Pancreas (tissue), 10 donors: Measurements from ENCODE around the gene LAMC2. TPM values are rescaled to one million over a fixed set of nuclear protein-coding genes. Genes with fewer than 3 reads are reported as not detected.

Source experiments
- ATAC-seq, 4 donors: fragments of 200-7000 bp; cut with Tn5 transposase; one replicate each; pipeline versions ENCODE4 v1.8.0 to v1.9.1; 2020; ENCODE audit warnings: mild to moderate bottlenecking in 4 of 4, moderate library complexity in 4 of 4
- DNase-seq, 6 donors: peaks; one replicate each; pipeline ENCODE4 v3.0.0-alpha.2; 2020
- FAIRE-seq: peaks from 2 replicates; lab custom pipeline; 2012; peaks lifted over from hg19 to GRCh38; lab: Jason Lieb, UNC
- H3K27ac ChIP-seq, 4 donors: fragments of 200-600 bp; sonication (generic); 1 replicate in 3 of 4; 2 replicates in 1 of 4; pipeline versions ENCODE4 v1.5.0 to v1.8.0; 2020
- H3K27me3 ChIP-seq, 4 donors: fragments of 200-600 bp; one replicate each; pipeline ENCODE4 v1.8.0; 2021
- H3K36me3 ChIP-seq, 3 donors: fragments of 200-600 bp; sonication (generic) in 1 of 3; one replicate each; pipeline versions ENCODE4 v1.5.0 to v1.8.0; 2020 to 2021
- H3K4me1 ChIP-seq, 3 donors: fragments of 200-600 bp; one replicate each; pipeline ENCODE4 v1.8.0; 2021
- H3K4me3 ChIP-seq, 4 donors: fragments of 200-600 bp; sonication (generic) in 2 of 4; one replicate each; pipeline versions ENCODE4 v1.5.0 to v1.8.0; 2020 to 2021
- H3K9me3 ChIP-seq, 4 donors: fragments of 200-600 bp; one replicate each; pipeline ENCODE4 v1.8.0; 2021
- CTCF ChIP-seq, 4 donors: fragments of 200-600 bp; sonication (generic) in 3 of 4; IDR thresholded peaks; one replicate each; pipeline versions ENCODE4 v1.5.0 to v1.8.0; 2021; ENCODE audit warnings: antibody characterized with exemption in 4 of 4
- WGBS, 2 donors: extraction: QIAGEN DNeasy Blood & Tissue Kit; methylation state at CpG; one replicate each; pipeline ENCODE4 v1.1.7; 2013; 5-methylcytosine and 5-hydroxymethylcytosine counted together
- intact Hi-C, 3 donors: fragments of 100-400 bp; cut with DNase I; formaldehyde crosslinking; loops; one replicate each; pipeline versions ENCODE4 v1.11.1 to v1.14.2; 2022
- polyA plus RNA-seq, 2 donors: library from polyadenylated mRNA; stranded (reverse); fragments of 200-250 nt; gene quantifications; one replicate each; pipeline ENCODE4 v1.2.3, GENCODE V29; 2013
- total RNA-seq, 6 donors: library from RNA; stranded (reverse); fragmentation: NEBNext Ultra II Directional in 4 of 6; extraction: Animal tissue kit (Norgen Biotek cat#: 25700) in 4 of 6; gene quantifications; one replicate each; pipeline versions ENCODE4 v1.2.1 to v1.2.4, GENCODE V29; 2021 to 2023
- donor health status: healthy with polysubstance abuse.
- donor health status: DM: no; HTN: no; CAD: no; lungs with moderate emphysema.
- donor health status: DM: no; HTN: no; CAD: no.
- donor health status: control.
- donor health status: control.
- donor health status: Bipolar disorder and iron deficiency.
- donor health status: DM: yes; HTN: yes; CAD: no.
- donor health status: DM: no; HTN: no; CAD: no.
- donor health status: DM: no; HTN: no; CAD: no.
- donor health status: DM: yes; HTN: yes; CAD: no.

Gene LAMC2
- total and polyA plus RNA-seq, 8 donors: 1.3 to 31.2 (median 2.2) TPM

- no peak for FAIRE-seq
- no peak for ATAC-seq
- no peak for DNase-seq
- no peaks in the 10 kb centered on the region for H3K36me3 ChIP-seq
- no peak overlapping the region for H3K27ac ChIP-seq
- H3K4me3 ChIP-seq: no peak overlapping the region
- WGBS, 2 donors: 81 to 88% methylated on average over 12 of the region's 12 CpGs
- no peaks in the 10 kb centered on the region for H3K27me3 ChIP-seq
- no peak for TF ChIP-seq CTCF (IDR thresholded peaks at IDR 0.05)
- no peaks in the 10 kb centered on the region for H3K4me1 ChIP-seq
- intact Hi-C loops: no loop called here
- no peaks in the 10 kb centered on the region for H3K9me3 ChIP-seq
These were observed 65.3 kb downstream of the LAMC2 start for GRCh38 chr1:183251101-183251958.

- H3K9me3 ChIP-seq: no peaks in the 10 kb centered on the region
- H3K4me3 ChIP-seq: no peak overlapping the region
- H3K4me1 ChIP-seq: no peaks in the 10 kb centered on the region
- WGBS, 2 donors: 77 to 87% methylated on average over 8 of the region's 8 CpGs
- no peak for ATAC-seq
- DNase-seq: no peak
- no peaks in the 10 kb centered on the region for H3K36me3 ChIP-seq
- no peaks in the 10 kb centered on the region for H3K27me3 ChIP-seq
- no peak for FAIRE-seq
- H3K27ac ChIP-seq: no peak overlapping the region
- intact Hi-C loops: no loop called here
- no peak for TF ChIP-seq CTCF (IDR thresholded peaks at IDR 0.05)
These were observed 65.9 kb downstream of the LAMC2 start for GRCh38 chr1:183251959-183252450.

- Histone ChIP-seq H3K36me3 (no peaks in the 10 kb centered on the region), H3K27ac (no peak overlapping the region), H3K4me3 (no peak overlapping the region), H3K9me3 (no peaks in the 10 kb centered on the region), H3K27me3 (no peaks in the 10 kb centered on the region), H3K4me1 (no peaks in the 10 kb centered on the region)
- DNase-seq (no peak), FAIRE-seq (no peak), ATAC-seq (no peak)
- intact Hi-C loops: no loop called here
- WGBS, 2 donors: 48 to 53% methylated on average over 1 of the region's 1 CpG
- no peak for TF ChIP-seq CTCF (IDR thresholded peaks at IDR 0.05)
These were observed 69.0 kb downstream of the LAMC2 start for GRCh38 chr1:183255073-183255472.

GRCh38 chr1:183259924-183260323 lies 73.9 kb downstream of the LAMC2 start:
- H3K27me3 ChIP-seq: no peaks in the 10 kb centered on the region
- intact Hi-C loops: no loop called here
- no peaks in the 10 kb centered on the region for H3K4me1 ChIP-seq
- no peak overlapping the region for H3K27ac ChIP-seq
- ATAC-seq (no peak), DNase-seq (no peak), FAIRE-seq (no peak)
- 71 to 87% methylated on average over 5 of the region's 5 CpGs for WGBS, 2 donors
- no peak overlapping the region for H3K4me3 ChIP-seq
- no peak for TF ChIP-seq CTCF (IDR thresholded peaks at IDR 0.05)
- H3K9me3 ChIP-seq: no peaks in the 10 kb centered on the region
- no peaks in the 10 kb centered on the region for H3K36me3 ChIP-seq

GRCh38 chr1:183262628-183263200 lies 76.7 kb downstream of the LAMC2 start:
- Histone ChIP-seq H3K27me3 (no peaks in the 10 kb centered on the region), H3K4me1 (no peaks in the 10 kb centered on the region), H3K27ac (no peak overlapping the region), H3K36me3 (no peaks in the 10 kb centered on the region), H3K4me3 (no peak overlapping the region), H3K9me3 (no peaks in the 10 kb centered on the region)
- no peak for FAIRE-seq
- no peak for TF ChIP-seq CTCF (IDR thresholded peaks at IDR 0.05)
- no peak for DNase-seq
- WGBS, 2 donors: 51 to 63% methylated on average over 5 of the region's 5 CpGs
- no peak for ATAC-seq
- intact Hi-C loops: no loop called here
